ENCODE results near the gene FRRS1L. TPM values are rescaled to one million over a fixed set of nuclear protein-coding genes. Genes with fewer than 3 reads are reported as not detected.

Gene FRRS1L
- total and polyA plus RNA-seq, 8 donors, result 0.12 to 4.6 (median 0.55) TPM; not detected in 1

DNA sequence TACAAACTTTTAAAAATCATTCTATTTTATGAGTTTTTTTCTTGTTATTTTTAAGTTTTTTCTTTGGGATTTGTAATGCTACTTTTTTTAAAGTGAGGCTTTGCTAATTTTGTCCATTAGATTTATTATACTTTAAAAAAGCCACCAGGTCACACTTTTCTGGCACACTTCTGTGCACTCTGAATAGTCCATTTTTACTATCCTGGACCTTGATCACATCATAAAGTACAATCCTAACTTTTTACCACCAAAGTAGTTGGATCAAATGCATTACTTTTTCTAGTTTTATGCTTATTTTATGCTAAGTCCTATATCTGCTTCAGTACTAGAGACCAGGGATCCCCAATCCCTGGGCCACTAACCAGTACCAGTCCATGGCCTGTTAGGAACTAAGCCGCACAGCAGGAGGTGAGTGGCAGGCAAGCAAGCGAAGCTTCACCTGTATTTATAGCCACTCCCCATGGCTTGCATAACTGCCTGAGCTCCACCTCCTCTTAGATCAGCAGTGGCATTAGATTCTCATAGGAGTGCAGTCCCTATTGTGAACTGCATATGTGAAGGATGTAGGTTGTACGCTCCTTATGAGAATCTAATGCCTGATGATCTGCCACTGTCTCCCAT lies 16.0 kb downstream of the FRRS1L start:
- H3K4me1 ChIP-seq, result no peaks in the 10 kb centered on the region
- no peak overlapping the region for H3K27ac ChIP-seq
- H3K27me3 ChIP-seq, result no peaks in the 10 kb centered on the region
- H3K4me3 ChIP-seq, result no peak overlapping the region
- DNase-seq, result peak in 1 of 2 donors; percentile 31
- intact Hi-C loops (cut with DNase I; ENCODE audit: low total_unique reads), result no loop called here
- 67 to 76% (median 69%) methylated on average over 3 of the region's 3 CpGs for WGBS, 5 donors
- H3K9me3 ChIP-seq, result peaks cover 0 to 13% (median 8%) of the 10 kb centered on the region in 4 donors
- no peak for TF ChIP-seq POLR2A (IDR thresholded peaks at IDR 0.05)
- TF ChIP-seq POLR2AphosphoS5 (IDR thresholded peaks at IDR 0.05), result no peak
- no peak for TF ChIP-seq EP300 (IDR thresholded peaks at IDR 0.05)
- TF ChIP-seq, protein P1, sequence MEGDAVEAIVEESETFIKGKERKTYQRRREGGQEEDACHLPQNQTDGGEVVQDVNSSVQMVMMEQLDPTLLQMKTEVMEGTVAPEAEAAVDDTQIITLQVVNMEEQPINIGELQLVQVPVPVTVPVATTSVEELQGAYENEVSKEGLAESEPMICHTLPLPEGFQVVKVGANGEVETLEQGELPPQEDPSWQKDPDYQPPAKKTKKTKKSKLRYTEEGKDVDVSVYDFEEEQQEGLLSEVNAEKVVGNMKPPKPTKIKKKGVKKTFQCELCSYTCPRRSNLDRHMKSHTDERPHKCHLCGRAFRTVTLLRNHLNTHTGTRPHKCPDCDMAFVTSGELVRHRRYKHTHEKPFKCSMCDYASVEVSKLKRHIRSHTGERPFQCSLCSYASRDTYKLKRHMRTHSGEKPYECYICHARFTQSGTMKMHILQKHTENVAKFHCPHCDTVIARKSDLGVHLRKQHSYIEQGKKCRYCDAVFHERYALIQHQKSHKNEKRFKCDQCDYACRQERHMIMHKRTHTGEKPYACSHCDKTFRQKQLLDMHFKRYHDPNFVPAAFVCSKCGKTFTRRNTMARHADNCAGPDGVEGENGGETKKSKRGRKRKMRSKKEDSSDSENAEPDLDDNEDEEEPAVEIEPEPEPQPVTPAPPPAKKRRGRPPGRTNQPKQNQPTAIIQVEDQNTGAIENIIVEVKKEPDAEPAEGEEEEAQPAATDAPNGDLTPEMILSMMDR (IDR thresholded peaks at IDR 0.05), result no peak
- no peaks in the 10 kb centered on the region for H3K36me3 ChIP-seq

DNA sequence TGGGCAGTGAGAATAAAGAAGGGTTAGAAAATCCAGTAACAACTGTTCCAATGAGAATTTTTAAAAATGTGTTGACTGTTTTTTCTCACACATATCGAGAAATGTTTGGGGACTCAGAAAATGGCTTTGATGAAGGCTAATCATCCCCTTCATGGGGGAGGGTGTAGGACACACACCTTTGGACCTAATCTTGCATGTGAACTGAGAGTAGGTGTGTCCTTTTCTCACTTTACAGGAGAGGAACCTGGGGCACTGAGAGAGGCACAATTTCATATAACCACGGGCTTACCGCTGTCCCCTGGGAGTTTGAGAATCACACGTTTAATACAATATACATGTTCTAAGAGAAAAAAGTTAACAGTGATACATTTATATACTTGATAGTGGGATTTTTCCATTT lies 17.3 kb downstream of the FRRS1L start:
- TF ChIP-seq EP300 (IDR thresholded peaks at IDR 0.05) (no peak), POLR2AphosphoS5 (IDR thresholded peaks at IDR 0.05) (no peak), POLR2A (IDR thresholded peaks at IDR 0.05) (no peak)
- TF ChIP-seq, protein P1 (IDR thresholded peaks at IDR 0.05), result no peak
- Histone ChIP-seq H3K27ac (no peak overlapping the region), H3K4me3 (no peak overlapping the region), H3K9me3 (peaks cover 0 to 13% (median 8%) of the 10 kb centered on the region in 4 donors), H3K36me3 (no peaks in the 10 kb centered on the region), H3K4me1 (no peaks in the 10 kb centered on the region), H3K27me3 (no peaks in the 10 kb centered on the region)
- DNase-seq, result no peak
- WGBS, 5 donors, result 77 to 92% (median 90%) methylated on average over 4 of the region's 4 CpGs
- intact Hi-C loops (cut with DNase I; ENCODE audit: low total_unique reads), result no loop called here

DNA sequence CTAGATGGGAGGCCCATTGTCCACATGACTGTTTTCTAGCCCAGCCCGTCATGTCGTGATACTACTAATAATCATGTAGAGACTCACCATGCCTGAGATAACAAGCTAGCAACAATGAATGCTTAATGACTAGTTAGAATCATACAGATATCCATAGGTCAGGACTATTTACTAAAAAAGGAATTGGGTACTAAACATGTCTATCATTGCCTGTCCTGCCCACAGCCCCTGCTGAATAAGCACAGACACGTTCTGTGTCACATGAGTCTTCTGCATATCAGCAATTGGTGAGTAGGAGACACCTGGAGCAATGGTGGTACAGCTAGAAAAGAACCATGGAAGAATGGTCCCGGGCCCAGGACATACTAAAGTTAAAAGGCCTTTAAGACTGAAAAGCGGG lies 18.0 kb downstream of the FRRS1L start:
- peaks cover 0 to 2% (median under 1%) of the 10 kb centered on the region in 4 donors for H3K4me1 ChIP-seq
- H3K36me3 ChIP-seq, result no peaks in the 10 kb centered on the region
- 81 to 90% (median 87%) methylated on average over 4 to 5 of the region's 5 CpGs for WGBS, 5 donors
- no peaks in the 10 kb centered on the region for H3K27me3 ChIP-seq
- TF ChIP-seq POLR2AphosphoS5 (IDR thresholded peaks at IDR 0.05) (no peak), POLR2A (IDR thresholded peaks at IDR 0.05) (no peak), EP300 (IDR thresholded peaks at IDR 0.05) (no peak)
- TF ChIP-seq, protein P1 (IDR thresholded peaks at IDR 0.05), result no peak
- H3K9me3 ChIP-seq, result peaks cover 0 to 13% (median 8%) of the 10 kb centered on the region in 4 donors
- no peak overlapping the region for H3K4me3 ChIP-seq
- H3K27ac ChIP-seq, result no peak overlapping the region
- intact Hi-C loops (cut with DNase I; ENCODE audit: low total_unique reads), result no loop called here
- DNase-seq, result no peak

DNA sequence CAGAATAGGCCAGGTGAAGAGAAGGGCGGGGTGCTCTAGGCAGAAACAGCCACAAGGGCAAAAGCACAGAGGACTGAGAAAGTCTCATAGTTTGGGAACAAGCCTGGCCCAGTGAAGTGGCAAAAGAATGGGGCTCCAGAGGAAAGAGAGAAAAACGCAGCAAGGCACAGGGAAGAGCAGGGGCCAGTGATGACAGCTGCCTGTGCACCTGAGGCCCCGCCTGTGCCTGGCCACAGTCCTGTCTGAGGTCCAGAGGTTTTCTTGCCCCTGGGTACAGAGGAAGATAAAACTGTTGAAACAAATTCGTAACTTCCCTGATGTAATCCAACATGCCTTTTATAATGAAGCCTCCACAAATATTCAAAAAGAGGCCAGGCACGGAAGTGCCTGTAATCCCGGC lies 22.0 kb downstream of the FRRS1L start:
- intact Hi-C loops (cut with DNase I; ENCODE audit: low total_unique reads), result no loop called here
- Histone ChIP-seq H3K9me3 (no peaks in the 10 kb centered on the region), H3K27me3 (no peaks in the 10 kb centered on the region), H3K4me1 (peaks cover 0 to 5% (median 2%) of the 10 kb centered on the region in 4 donors), H3K36me3 (no peaks in the 10 kb centered on the region), H3K4me3 (no peak overlapping the region), H3K27ac (no peak overlapping the region)
- WGBS, 5 donors, result 67 to 76% (median 74%) methylated on average over 6 of the region's 6 CpGs
- TF ChIP-seq POLR2AphosphoS5 (IDR thresholded peaks at IDR 0.05), result no peak
- no peak for TF ChIP-seq POLR2A (IDR thresholded peaks at IDR 0.05)
- TF ChIP-seq, protein P1 (IDR thresholded peaks at IDR 0.05), result no peak
- TF ChIP-seq EP300 (IDR thresholded peaks at IDR 0.05), result no peak
- no peak for DNase-seq

All from stomach (tissue), 9 donors.